ENCODE results near the gene FUBP3.

Gene FUBP3

GRCh38 chr9:130583271-130583670 lies 3.9 kb downstream of the FUBP3 start:
- DNase-seq (ENCODE audit: low read depth) = no peak
- H3K4me3 ChIP-seq (ENCODE audit: low read depth, low read length) = no peak overlapping the region
- TF ChIP-seq CTCF (IDR thresholded peaks at IDR 0.05; ENCODE audit: low read depth, low read length, missing control alignments) = no peak
- in situ Hi-C loops (cut with HindIII; ENCODE audit: low sequenced_read_pairs) = loop anchor here (5.0 kb wide), 1 partner anchor 41 kb away; no protein-coding TSS in a partner anchor

GRCh38 chr9:130587921-130588320 lies 8.5 kb downstream of the FUBP3 start:
- no peak overlapping the region for H3K4me3 ChIP-seq (ENCODE audit: low read depth, low read length)
- DNase-seq (ENCODE audit: low read depth) = no peak
- in situ Hi-C loops (cut with HindIII; ENCODE audit: low sequenced_read_pairs) = no loop called here
- TF ChIP-seq CTCF (IDR thresholded peaks at IDR 0.05; ENCODE audit: low read depth, low read length, missing control alignments) = no peak

- no peak for TF ChIP-seq CTCF (IDR thresholded peaks at IDR 0.05; ENCODE audit: low read depth, low read length, missing control alignments)
- in situ Hi-C loops (cut with HindIII; ENCODE audit: low sequenced_read_pairs) = no loop called here
- no peak overlapping the region for H3K4me3 ChIP-seq (ENCODE audit: low read depth, low read length)
- no peak for DNase-seq (ENCODE audit: low read depth)
Measured at GRCh38 chr9:130588416-130588815, 9.0 kb downstream of the FUBP3 start.

GRCh38 chr9:130589754-130590153 lies 10.4 kb downstream of the FUBP3 start:
- no peak for DNase-seq (ENCODE audit: low read depth)
- in situ Hi-C loops (cut with HindIII; ENCODE audit: low sequenced_read_pairs) = no loop called here
- no peak overlapping the region for H3K4me3 ChIP-seq (ENCODE audit: low read depth, low read length)
- no peak for TF ChIP-seq CTCF (IDR thresholded peaks at IDR 0.05; ENCODE audit: low read depth, low read length, missing control alignments)

GRCh38 chr9:130590305-130590704 lies 10.9 kb downstream of the FUBP3 start:
- in situ Hi-C loops (cut with HindIII; ENCODE audit: low sequenced_read_pairs) = no loop called here
- no peak for TF ChIP-seq CTCF (IDR thresholded peaks at IDR 0.05; ENCODE audit: low read depth, low read length, missing control alignments)
- no peak overlapping the region for H3K4me3 ChIP-seq (ENCODE audit: low read depth, low read length)
- DNase-seq (ENCODE audit: low read depth) = no peak

GRCh38 chr9:130593020-130593419 lies 13.6 kb downstream of the FUBP3 start:
- TF ChIP-seq CTCF (IDR thresholded peaks at IDR 0.05; ENCODE audit: low read depth, low read length, missing control alignments) = no peak
- in situ Hi-C loops (cut with HindIII; ENCODE audit: low sequenced_read_pairs) = no loop called here
- no peak for DNase-seq (ENCODE audit: low read depth)
- no peak overlapping the region for H3K4me3 ChIP-seq (ENCODE audit: low read depth, low read length)

- no peak for DNase-seq (ENCODE audit: low read depth)
- in situ Hi-C loops (cut with HindIII; ENCODE audit: low sequenced_read_pairs) = loop anchor here (5.0 kb wide), 1 partner anchor 70 kb away; no protein-coding TSS in a partner anchor
- TF ChIP-seq CTCF (IDR thresholded peaks at IDR 0.05; ENCODE audit: low read depth, low read length, missing control alignments) = no peak
Measured at GRCh38 chr9:130597228-130597627, 17.9 kb downstream of the FUBP3 start.

More at GRCh38 chr9:130597228-130597627, 17.9 kb downstream of the FUBP3 start:
- H3K4me3 ChIP-seq (ENCODE audit: low read depth, low read length) = no peak overlapping the region
